B cell (primary cell): Measurements from ENCODE around the gene PAGE4.

Experiments used
- CTCF ChIP-seq: fragments of 200-600 bp; IDR thresholded peaks from one replicate; pipeline ENCODE4 v1.8.0; 2022; ENCODE audit warnings: antibody characterized with exemption, mild to moderate bottlenecking
- EZH2 ChIP-seq: IDR thresholded peaks from 2 replicates; pipeline ENCODE4 v1.6.1; 2012; ENCODE audit warnings: borderline replicate concordance, low read depth, mild to moderate bottlenecking, moderate library complexity, low read length; ENCODE audit not compliant: insufficient read depth, poor library complexity, severe bottlenecking

- TF ChIP-seq CTCF (no peak), EZH2 (no peak)
Measured at GRCh38 chrX:49829016-49829415, at the start of gene PAGE4.
